ENCODE data around the gene ARHGAP33.

GRCh38 chr19:35780058-35780457 lies 4.7 kb downstream of the ARHGAP33 start:
- no peak for TF ChIP-seq POLR2A (IDR thresholded peaks at IDR 0.05; ENCODE audit: control extremely low read depth in 1 of 2, low read depth in 2 of 2, low read length in 2 of 2)
- no peak for TF ChIP-seq MAX (IDR thresholded peaks at IDR 0.05)
- TF ChIP-seq RBBP5 (IDR thresholded peaks at IDR 0.05; ENCODE audit: borderline replicate concordance, low read depth, low read length): no peak
- TF ChIP-seq, protein P1, sequence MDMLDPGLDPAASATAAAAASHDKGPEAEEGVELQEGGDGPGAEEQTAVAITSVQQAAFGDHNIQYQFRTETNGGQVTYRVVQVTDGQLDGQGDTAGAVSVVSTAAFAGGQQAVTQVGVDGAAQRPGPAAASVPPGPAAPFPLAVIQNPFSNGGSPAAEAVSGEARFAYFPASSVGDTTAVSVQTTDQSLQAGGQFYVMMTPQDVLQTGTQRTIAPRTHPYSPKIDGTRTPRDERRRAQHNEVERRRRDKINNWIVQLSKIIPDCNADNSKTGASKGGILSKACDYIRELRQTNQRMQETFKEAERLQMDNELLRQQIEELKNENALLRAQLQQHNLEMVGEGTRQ (IDR thresholded peaks at IDR 0.05; ENCODE audit: low read length): no peak
- no peak for TF ChIP-seq CTCF (IDR thresholded peaks at IDR 0.05; ENCODE audit: control extremely low read depth in 1 of 3, insufficient read depth in 1 of 3, low read depth in 1 of 3, low read length in 3 of 3)
